ENCODE data around the gene FAM120B. TPM values are rescaled to one million over a fixed set of nuclear protein-coding genes. Genes with fewer than 3 reads are reported as not detected.
"Not testable (repeated sequence)": the region's sequence is repeated elsewhere in the genome, so short reads cannot be mapped to it uniquely, and the experiment has no call there.

Gene FAM120B
- total and polyA plus RNA-seq, 2 donors (not counting 1 experiment from before 2014, with no cell fraction given), result 14.4 to 19.3 TPM

DNA sequence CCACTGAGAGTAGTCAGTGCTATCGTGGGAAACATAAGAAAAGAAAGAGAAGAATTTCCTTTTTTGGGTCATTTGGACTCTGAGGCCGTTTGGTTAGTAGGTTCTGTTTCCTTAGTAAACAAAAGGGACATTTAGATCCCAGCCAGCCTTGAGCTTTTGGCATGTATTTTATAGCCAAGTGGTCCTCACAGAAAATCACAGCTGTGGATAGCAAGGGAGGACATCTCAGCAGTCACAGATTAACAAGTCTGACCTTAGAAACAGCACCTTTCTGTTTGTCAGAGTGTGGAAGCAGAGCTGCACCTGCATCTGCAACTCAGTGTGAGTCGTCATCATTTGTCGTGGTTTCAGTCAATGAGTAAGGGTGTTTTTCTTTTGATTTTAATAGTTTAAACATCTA lies 40.5 kb downstream of the FAM120B start:
- Histone ChIP-seq H3K4me3 (replicated peaks in 1 of 4; ENCODE audit: control extremely low read depth in 1 of 4, insufficient read depth in 1 of 4, low read depth in 3 of 4, low read length in 4 of 4) (no peak overlapping the region), H3K36me3 (ENCODE audit: control insufficient read depth, insufficient read depth, low read length) (peaks cover 8% of the 10 kb centered on the region)
- TF ChIP-seq EZH2 (IDR thresholded peaks at IDR 0.05; ENCODE audit: low read length, missing control alignments), result no peak
- TF ChIP-seq, protein P1, sequence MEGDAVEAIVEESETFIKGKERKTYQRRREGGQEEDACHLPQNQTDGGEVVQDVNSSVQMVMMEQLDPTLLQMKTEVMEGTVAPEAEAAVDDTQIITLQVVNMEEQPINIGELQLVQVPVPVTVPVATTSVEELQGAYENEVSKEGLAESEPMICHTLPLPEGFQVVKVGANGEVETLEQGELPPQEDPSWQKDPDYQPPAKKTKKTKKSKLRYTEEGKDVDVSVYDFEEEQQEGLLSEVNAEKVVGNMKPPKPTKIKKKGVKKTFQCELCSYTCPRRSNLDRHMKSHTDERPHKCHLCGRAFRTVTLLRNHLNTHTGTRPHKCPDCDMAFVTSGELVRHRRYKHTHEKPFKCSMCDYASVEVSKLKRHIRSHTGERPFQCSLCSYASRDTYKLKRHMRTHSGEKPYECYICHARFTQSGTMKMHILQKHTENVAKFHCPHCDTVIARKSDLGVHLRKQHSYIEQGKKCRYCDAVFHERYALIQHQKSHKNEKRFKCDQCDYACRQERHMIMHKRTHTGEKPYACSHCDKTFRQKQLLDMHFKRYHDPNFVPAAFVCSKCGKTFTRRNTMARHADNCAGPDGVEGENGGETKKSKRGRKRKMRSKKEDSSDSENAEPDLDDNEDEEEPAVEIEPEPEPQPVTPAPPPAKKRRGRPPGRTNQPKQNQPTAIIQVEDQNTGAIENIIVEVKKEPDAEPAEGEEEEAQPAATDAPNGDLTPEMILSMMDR (conservative IDR thresholded peaks at IDR 0.05 in 1 of 2, IDR thresholded peaks at IDR 0.05 in 1 of 2; ENCODE audit: low read depth in 1 of 2, low read length in 2 of 2), result no peak

DNA sequence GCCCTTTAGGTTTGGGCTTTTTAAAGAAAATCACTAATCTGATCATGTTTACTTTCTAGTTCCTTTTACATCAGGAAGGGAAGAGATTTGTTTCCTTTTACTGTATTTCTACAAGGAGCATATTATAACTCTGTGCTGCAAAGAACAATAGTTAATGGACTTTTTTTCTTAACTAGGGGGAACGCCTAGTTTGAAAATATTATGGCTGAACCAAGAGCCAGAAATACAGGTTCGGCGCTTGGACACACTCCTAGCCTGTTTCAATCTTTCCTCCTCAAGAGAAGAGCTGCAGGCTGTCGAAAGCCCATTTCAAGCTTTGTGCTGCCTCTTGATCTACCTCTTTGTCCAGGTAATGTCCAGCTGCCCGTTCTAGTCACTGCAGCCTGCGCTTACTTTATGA lies 41.4 kb downstream of the FAM120B start:
- no peak overlapping the region for H3K4me2 ChIP-seq (ENCODE audit: extremely low read depth, insufficient read depth, low read length)
- H3K27ac ChIP-seq (ENCODE audit: insufficient read depth, low read length), result no peak overlapping the region
- DNase-seq (ENCODE audit: low read depth in 2 of 2), result no peak
- H2AFZ ChIP-seq (ENCODE audit: low read length), result no peak overlapping the region
- H3K4me1 ChIP-seq (ENCODE audit: control insufficient read depth, extremely low read depth, insufficient read depth, low read length), result peaks cover 4% of the 10 kb centered on the region
- H3K9me3 ChIP-seq (ENCODE audit: control insufficient read depth, insufficient read depth, low read depth, low read length), result no peaks in the 10 kb centered on the region
- H3K4me3 ChIP-seq (replicated peaks in 1 of 4; ENCODE audit: control extremely low read depth in 1 of 4, insufficient read depth in 1 of 4, low read depth in 3 of 4, low read length in 4 of 4), result no peak overlapping the region
- peaks cover 8% of the 10 kb centered on the region for H3K36me3 ChIP-seq (ENCODE audit: control insufficient read depth, insufficient read depth, low read length)
- H4K20me1 ChIP-seq (ENCODE audit: control insufficient read depth, extremely low read depth, insufficient read depth, low read length), result no peaks in the 10 kb centered on the region
- H3K79me2 ChIP-seq (ENCODE audit: control insufficient read depth, insufficient read depth, low read length), result peaks cover 2% of the 10 kb centered on the region
- TF ChIP-seq, protein P1 (conservative IDR thresholded peaks at IDR 0.05 in 1 of 2, IDR thresholded peaks at IDR 0.05 in 1 of 2; ENCODE audit: low read depth in 1 of 2, low read length in 2 of 2), result no peak
- no peak for TF ChIP-seq EZH2 (IDR thresholded peaks at IDR 0.05; ENCODE audit: low read length, missing control alignments)
- H3K27me3 ChIP-seq (ENCODE audit: control insufficient read depth, insufficient read depth, low read length), result no peaks in the 10 kb centered on the region
- no peak overlapping the region for H3K9ac ChIP-seq (ENCODE audit: insufficient read depth, low read length)

More for the DNA sequence above, 40.5 kb downstream of the FAM120B start:
- Histone ChIP-seq H3K9ac (ENCODE audit: insufficient read depth, low read length) (no peak overlapping the region), H3K4me1 (ENCODE audit: control insufficient read depth, extremely low read depth, insufficient read depth, low read length) (peaks cover 4% of the 10 kb centered on the region), H3K4me2 (ENCODE audit: extremely low read depth, insufficient read depth, low read length) (no peak overlapping the region), H3K79me2 (ENCODE audit: control insufficient read depth, insufficient read depth, low read length) (peaks cover 2% of the 10 kb centered on the region), H3K27ac (ENCODE audit: insufficient read depth, low read length) (no peak overlapping the region), H3K27me3 (ENCODE audit: control insufficient read depth, insufficient read depth, low read length) (no peaks in the 10 kb centered on the region), H2AFZ (ENCODE audit: low read length) (no peak overlapping the region), H4K20me1 (ENCODE audit: control insufficient read depth, extremely low read depth, insufficient read depth, low read length) (no peaks in the 10 kb centered on the region), H3K9me3 (ENCODE audit: control insufficient read depth, insufficient read depth, low read depth, low read length) (no peaks in the 10 kb centered on the region)
- DNase-seq (ENCODE audit: low read depth in 2 of 2), result peak in 1 of 2 donors; percentile 7

DNA sequence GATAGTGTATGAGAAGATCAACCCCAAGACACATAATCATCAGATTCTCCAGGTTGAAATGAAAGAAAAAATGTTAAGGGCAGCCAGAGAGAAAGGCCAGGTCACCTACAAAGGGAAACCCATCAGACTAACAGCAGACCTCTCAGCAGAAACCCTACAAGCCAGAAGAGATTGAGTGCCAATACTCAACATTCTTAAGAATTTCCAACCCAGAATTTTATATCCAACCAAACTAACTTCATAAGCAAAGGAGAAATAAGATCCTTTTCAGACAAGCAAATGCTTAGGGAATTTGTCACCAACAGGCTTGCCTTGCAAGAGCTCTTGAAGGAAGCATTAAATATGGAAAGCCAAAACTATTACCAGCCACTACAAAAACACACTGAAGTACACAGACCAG lies 44.9 kb downstream of the FAM120B start:
- not testable (repeated sequence) for H3K4me2 ChIP-seq (ENCODE audit: extremely low read depth, insufficient read depth, low read length); H3K9ac ChIP-seq (ENCODE audit: insufficient read depth, low read length); H3K27ac ChIP-seq (ENCODE audit: insufficient read depth, low read length); H3K4me3 ChIP-seq (replicated peaks in 1 of 4; ENCODE audit: control extremely low read depth in 1 of 4, insufficient read depth in 1 of 4, low read depth in 3 of 4, low read length in 4 of 4); H3K27me3 ChIP-seq (ENCODE audit: control insufficient read depth, insufficient read depth, low read length); H3K9me3 ChIP-seq (ENCODE audit: control insufficient read depth, insufficient read depth, low read depth, low read length); H2AFZ ChIP-seq (ENCODE audit: low read length); H4K20me1 ChIP-seq (ENCODE audit: control insufficient read depth, extremely low read depth, insufficient read depth, low read length); H3K79me2 ChIP-seq (ENCODE audit: control insufficient read depth, insufficient read depth, low read length); H3K36me3 ChIP-seq (ENCODE audit: control insufficient read depth, insufficient read depth, low read length); H3K4me1 ChIP-seq (ENCODE audit: control insufficient read depth, extremely low read depth, insufficient read depth, low read length); DNase-seq (ENCODE audit: low read depth in 2 of 2)

DNA sequence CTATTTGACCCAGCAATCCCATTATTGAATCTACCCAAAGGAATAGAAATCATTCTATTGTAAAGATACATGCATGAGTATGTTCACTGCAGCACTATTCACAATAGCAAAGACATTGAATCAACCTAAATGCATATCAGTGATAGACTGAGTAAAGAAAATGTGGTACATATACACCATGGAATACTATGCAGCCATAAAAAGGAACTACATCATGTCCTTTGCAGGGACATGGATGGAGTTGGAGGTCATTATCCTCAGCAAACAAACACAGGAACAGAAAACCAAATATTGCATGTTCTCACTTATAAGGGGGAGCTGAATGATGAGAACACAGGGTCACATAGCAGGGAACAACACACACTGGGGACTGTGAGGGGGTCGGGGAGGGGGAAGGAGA lies 48.6 kb downstream of the FAM120B start:
- H4K20me1 ChIP-seq (ENCODE audit: control insufficient read depth, extremely low read depth, insufficient read depth, low read length); H2AFZ ChIP-seq (ENCODE audit: low read length); H3K4me2 ChIP-seq (ENCODE audit: extremely low read depth, insufficient read depth, low read length); DNase-seq (ENCODE audit: low read depth in 2 of 2); H3K9me3 ChIP-seq (ENCODE audit: control insufficient read depth, insufficient read depth, low read depth, low read length); H3K4me1 ChIP-seq (ENCODE audit: control insufficient read depth, extremely low read depth, insufficient read depth, low read length); H3K79me2 ChIP-seq (ENCODE audit: control insufficient read depth, insufficient read depth, low read length); H3K4me3 ChIP-seq (replicated peaks in 1 of 4; ENCODE audit: control extremely low read depth in 1 of 4, insufficient read depth in 1 of 4, low read depth in 3 of 4, low read length in 4 of 4); H3K27me3 ChIP-seq (ENCODE audit: control insufficient read depth, insufficient read depth, low read length); H3K36me3 ChIP-seq (ENCODE audit: control insufficient read depth, insufficient read depth, low read length); H3K9ac ChIP-seq (ENCODE audit: insufficient read depth, low read length); H3K27ac ChIP-seq (ENCODE audit: insufficient read depth, low read length): not testable (repeated sequence)
